Dermis blood vessel endothelial cell (primary cell): ENCODE data around the gene SPATA31D3. TPM values are rescaled to one million over a fixed set of nuclear protein-coding genes. Genes with fewer than 3 reads are reported as not detected.
"Not testable (repeated sequence)": the region's sequence is repeated elsewhere in the genome, so short reads cannot be mapped to it uniquely, and the experiment has no call there.

ENCODE experiments used
- DNase-seq: peaks from one replicate; pipeline ENCODE4 v3.0.0; 2010
- total RNA-seq: library from RNA; depleted of rRNA; stranded (reverse); fragments of >200 nt; gene quantifications from 2 replicates; pipeline ENCODE4 v1.2.3, GENCODE V29; 2014

The SPATA31D3 gene
- total RNA-seq: not detected in 2 replicates

DNA sequence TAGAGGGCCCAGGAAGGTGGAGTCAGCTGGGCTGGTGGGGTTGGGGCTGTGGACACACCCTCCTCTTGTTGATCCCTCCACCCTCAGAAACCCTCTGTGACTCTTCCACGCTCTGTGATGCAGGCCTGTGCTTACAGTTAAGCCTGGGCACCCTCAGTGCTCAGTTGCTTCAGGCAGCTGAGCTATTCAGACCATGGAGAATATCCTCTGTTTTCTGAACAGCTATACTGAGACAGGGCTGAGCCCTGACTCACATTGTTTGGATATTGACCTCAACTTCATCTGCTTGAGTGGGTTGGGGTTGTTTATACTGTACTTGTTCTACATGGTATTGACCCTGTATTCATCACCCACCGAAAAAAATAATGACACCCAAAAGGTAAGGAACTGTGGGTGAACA is at the start of gene SPATA31D3:
SPATA31D3 (plus strand) TSS at position 108 of the 400 bp plus-strand sequence; CDS start at position 194, 86 bp downstream.
- DNase-seq: not testable (repeated sequence)

DNA sequence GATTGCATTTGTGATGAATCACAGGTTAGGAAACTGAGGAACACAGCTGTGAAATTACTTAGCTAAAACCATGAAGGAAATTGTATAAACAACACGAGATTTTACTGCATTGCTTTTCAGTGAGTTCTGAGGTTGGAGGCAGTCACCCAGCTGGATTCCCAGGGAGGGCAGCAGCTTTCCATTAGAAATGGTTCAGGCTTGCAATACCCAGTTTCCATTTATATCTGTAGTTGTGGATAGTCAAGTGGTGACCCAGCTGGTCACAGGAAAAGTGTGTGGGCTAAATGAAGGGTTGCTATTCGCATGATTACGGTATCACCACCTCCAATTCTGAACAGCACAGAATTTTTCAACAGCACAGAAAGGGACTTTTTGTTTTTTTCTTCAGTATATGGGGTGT is 49.4 kb upstream of the SPATA31D3 start:
- no peak for DNase-seq

DNA sequence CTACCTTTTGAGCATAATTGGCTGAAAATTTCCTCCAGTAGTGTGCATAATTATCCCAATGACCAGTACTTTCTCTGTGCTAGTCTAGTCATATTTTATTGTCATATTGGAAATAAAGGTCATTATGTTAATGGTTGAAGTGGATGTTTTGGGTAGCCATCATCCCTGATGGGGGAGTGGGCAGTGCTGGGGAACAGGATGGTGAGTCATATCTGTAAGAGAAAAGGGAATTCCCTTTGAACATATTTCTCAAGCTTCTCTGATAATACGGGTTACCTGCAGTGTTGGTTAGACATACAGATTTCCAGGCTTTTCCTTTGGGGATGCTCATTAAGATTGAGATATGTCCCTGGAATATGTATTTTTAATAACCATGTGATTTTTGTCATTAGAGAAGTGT is 48.4 kb upstream of the SPATA31D3 start:
- DNase-seq: no peak

DNA sequence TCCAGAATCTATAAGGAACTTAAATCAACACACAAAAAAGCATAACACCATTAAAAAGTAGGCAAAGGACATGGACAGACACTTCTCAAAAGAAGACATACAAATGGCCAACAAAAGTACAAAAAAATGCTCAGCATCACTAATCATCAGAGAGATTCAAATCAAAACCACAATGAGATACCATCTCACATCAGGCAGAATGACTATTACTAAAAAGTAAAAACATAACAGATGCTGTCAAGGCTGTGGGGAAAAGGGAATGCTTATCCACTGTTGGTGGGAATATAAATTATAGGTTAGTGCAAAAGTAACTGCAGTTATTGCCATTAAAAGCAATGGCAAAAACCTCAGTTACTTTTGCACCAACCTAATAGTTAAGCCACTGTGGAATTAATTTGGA is 47.2 kb upstream of the SPATA31D3 start:
- no peak for DNase-seq

DNA sequence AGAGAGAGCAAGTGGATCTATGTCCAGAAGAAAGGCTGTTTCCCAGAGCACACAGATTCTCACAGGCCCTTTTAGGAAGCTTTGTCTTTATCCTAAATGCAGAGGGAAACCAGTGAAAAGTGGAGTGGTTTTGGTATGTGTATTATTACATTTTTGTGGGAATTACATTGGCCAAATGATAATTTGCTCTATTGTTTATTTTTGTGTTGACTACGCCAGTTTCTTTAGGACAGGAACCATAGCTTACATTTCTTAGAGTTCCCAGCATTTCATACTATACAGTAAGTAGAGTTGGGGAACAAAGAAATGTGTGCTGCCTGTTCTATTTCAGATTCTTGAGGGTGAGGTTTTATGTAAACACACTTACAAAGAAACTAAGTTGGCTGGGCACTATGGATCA is 44.4 kb upstream of the SPATA31D3 start:
- no peak for DNase-seq

DNA sequence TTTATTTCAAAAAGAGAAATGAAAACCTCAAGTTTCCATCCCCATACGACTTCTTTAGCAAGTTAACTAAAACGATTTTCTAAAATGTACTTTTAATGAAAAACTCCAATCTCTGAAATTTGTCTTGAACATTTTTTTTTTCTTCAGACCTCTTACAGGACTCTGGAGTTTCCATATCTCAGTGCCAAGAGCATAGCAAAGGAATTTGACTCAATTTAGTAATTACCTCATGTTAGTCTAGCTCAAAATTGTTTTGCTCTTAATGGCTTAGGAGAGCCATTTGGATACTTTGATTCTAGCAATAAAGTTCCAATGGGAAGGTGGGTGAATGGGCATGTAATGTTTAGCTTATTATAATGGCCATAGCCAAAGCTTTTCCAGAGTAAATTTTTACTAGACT is 41.1 kb upstream of the SPATA31D3 start:
- DNase-seq: no peak

DNA sequence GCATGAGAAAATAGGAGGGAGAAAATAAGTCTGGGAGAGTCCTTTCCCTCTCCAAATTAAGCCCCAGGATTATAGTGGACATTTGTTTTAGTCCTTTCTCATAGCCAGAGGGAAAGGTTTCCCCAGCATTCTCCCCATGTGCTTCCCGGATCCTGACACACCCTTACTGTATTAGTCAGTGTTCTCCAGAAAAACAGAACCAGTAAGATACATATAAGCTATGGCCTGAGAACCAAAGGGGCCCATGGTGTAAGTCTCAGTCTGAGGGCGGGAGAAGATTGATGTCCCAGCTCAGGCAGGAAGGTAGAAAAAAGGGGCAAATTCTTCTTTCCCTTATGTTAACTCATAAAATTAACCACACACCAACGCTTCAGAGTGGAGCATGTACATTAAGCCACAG is 40.7 kb upstream of the SPATA31D3 start:
- DNase-seq: no peak

DNA sequence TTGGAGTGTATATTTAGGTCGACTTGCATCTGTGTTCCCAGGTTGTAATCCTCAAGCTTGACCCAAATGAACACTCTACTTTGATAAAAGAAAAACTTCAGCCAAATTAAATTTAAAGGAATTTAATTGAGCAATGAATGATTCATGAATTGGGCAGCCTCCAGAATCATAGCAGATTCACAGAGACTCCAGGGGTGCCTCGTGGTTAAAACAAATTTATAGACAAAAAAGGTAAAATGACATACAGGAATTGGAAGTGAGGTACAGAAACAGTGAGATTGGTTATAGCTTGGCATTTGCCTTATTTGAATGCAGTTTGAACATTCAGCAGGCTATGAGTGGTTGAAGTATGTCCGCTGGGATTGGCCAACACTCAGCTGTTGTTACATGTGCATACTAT is 36.6 kb upstream of the SPATA31D3 start:
- DNase-seq: no peak

DNA sequence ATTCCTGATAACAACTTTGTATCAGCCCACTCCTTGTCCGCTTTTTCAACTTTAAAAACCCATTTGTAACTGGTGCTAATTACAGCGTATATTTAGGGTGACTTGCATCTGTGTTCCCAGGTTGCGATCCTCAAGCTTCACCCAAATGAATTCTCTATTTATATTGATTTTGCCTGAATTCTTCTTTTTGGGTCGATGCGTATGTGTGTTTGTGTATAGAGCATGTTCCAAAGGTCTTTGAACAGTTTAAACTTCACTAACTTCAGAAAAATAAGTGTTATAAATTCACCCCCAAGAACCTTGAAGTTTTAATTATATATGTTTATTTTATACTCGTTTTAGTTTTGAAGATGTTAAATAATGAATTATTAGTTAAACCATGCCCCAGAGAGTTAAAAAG is 31.2 kb upstream of the SPATA31D3 start:
- no peak for DNase-seq

DNA sequence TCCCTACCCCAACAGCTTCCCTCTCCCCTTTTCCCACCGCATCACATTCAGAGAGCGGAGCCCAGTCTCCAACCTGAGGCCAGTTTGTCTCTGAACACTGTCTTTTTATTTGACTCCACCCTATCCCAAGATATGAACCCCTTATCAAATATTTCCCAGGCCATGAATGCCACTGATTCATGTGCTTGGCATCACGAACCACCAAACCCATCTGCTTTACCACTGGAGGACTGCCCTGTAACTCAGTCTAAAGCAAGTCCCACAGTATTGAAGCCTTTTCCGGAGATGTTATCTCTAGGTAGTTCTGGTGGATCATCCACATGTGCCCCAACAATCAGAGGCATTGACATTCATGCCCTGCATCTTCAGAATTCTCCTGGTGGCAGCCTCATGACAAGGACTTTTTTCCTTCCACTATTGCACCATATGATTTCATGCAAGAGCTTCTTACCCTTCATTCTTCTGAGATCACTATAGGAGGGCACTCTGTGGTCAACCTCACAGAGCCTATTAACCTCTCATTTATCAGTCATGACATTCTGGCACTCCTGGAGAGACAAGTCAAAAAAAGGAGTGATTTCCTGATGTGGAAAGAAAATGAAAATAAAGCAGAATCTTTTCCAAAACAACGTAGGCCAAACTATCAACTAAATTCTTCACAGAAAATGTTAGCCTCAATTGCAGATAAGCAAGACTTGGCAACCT is 27.3 kb upstream of the SPATA31D3 start:
- no peak for DNase-seq

DNA sequence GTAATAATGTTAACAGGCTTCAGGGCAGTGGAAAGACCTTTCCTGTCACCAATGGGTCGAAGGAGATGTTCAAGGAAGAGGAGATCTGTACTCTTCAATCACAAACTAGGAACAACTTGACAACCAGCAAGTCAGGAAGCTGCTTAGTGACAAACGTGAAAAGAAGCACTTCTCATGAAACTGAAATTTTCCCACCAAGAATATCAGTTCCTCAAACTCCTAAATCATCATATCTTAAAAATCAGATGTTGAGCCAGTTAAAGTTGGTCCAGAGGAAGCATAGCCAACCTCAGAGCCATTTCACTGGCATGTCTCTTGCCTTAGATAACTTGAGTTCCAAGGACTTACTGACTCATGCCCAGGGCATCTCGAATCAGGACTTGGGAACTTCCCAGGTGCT is 24.8 kb upstream of the SPATA31D3 start:
- DNase-seq: not testable (repeated sequence)

DNA sequence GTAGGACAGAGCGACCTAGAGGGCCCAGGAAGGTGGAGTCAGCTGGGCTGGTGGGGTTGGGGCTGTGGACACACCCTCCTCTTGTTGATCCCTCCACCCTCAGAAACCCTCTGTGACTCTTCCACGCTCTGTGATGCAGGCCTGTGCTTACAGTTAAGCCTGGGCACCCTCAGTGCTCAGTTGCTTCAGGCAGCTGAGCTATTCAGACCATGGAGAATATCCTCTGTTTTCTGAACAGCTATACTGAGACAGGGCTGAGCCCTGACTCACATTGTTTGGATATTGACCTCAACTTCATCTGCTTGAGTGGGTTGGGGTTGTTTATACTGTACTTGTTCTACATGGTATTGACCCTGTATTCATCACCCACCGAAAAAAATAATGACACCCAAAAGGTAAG is 15.0 kb upstream of the SPATA31D3 start, which contains the start of gene SPATA31D4:
SPATA31D4 (plus strand) TSS at position 124 of the 400 bp plus-strand sequence; CDS start at position 210, 86 bp downstream.
- DNase-seq: not testable (repeated sequence)

DNA sequence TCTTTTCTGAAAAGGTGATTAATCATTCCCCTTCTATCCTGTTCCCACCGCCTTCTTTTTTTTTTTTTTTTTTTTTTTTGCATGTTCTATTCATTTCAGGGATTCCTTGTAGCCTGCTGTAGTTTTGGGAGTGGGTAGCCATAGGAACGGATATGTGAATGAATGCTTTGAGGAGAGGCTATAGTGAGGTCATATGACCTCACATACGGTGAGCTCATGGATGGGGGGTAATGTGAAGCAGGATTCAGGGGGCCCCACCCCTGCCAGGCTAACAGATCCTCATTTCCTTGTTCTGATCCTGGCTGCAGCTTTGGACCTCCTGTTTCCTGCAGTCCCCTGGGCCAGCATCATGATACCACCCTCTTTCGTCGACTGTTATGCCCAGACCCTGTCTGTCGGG is 13.2 kb upstream of the SPATA31D3 start:
- DNase-seq: not testable (repeated sequence)

DNA sequence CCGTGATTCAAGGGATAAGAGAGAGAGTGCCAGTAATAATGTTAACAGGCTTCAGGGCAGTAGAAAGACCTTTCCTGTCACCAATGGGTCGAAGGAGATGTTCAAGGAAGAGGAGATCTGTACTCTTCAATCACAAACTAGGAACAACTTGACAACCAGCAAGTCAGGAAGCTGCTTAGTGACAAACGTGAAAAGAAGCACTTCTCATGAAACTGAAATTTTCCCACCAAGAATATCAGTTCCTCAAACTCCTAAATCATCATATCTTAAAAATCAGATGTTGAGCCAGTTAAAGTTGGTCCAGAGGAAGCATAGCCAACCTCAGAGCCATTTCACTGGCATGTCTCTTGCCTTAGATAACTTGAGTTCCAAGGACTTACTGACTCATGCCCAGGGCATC is 9.8 kb upstream of the SPATA31D3 start:
- DNase-seq: not testable (repeated sequence)

DNA sequence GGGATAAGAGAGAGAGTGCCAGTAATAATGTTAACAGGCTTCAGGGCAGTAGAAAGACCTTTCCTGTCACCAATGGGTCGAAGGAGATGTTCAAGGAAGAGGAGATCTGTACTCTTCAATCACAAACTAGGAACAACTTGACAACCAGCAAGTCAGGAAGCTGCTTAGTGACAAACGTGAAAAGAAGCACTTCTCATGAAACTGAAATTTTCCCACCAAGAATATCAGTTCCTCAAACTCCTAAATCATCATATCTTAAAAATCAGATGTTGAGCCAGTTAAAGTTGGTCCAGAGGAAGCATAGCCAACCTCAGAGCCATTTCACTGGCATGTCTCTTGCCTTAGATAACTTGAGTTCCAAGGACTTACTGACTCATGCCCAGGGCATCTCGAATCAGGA is 5.3 kb downstream of the SPATA31D3 start:
- DNase-seq: not testable (repeated sequence)

DNA sequence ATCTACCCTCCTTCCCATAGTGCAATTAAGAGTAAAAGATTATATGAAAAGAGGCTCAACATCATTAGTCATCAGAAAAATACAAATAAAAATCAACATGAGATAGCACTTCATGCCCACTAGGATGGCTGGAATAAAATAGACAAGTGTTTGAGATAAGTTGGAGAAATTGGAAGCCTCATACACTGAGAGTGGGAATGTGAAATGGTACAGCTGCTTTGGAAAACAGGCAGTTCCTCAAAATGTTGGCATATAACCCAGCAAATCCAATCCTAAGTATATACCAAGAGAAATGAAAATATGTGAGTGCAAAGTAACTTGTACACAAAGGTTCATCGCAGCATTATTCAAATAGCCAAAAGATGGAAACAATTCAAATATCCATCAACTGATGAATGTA is 9.8 kb downstream of the SPATA31D3 start:
- DNase-seq: no peak

DNA sequence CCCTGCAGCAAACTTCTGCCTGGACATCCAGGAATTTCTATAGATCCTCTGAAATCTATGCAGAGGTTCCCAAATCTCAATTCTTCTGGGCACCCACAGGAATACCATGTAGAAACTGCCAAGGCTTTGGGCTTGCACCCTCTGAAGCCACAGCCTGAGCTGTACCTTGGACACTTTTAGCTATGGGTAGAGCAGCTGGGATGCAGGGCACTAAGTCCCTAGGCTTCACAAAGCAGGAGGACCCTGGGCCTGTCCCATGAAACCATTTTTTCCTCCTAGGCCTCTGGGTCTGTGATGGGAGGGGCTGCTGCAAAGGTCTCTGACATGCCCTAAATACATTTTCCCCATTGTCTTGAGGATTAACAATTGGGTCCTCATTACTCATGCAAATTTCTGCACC is 12.3 kb downstream of the SPATA31D3 start:
- DNase-seq: no peak

DNA sequence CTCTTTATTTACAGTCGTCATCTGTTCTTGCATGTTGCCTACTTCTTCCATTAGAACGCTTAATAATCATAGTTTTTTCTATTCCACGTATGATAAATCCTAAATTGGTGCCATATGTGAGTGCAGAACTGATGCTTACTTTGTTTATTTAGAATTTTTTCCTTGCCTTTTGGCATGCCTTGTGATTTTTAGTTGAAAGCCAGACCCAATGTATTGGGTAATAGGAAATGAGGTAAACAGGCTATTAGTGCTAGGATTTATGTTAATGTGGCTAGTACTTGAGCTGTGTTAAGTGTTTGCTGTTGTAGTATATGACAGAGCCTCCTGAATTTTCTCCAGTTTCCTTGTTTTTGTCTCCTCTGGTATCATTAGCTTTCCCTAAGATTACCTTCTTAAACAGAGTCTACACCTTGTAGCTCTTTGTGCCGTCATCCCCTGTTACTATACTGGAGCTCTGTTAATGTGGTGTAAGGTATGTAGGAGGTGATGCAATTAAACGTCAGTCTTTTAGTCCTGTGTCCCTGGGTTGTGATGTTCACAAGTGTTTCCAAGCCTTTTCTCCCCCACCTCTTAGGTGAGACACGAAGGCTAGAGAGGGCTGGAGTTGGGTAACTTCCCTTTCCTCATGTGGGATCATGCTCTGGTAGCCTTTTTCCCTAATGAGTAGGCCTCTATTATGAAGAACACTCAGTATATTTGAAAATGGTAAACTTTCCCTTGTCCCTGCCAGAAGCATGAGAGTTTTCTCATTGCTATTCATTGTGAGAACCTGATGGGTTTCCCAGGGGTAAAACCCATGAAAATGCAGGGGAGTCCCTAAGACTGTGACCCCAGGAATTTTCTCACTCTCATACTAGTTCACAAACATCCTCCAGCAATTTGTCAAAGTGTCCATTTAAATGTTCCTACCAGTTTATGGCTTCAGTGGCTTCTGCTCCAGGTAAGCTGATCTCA is 21.2 kb downstream of the SPATA31D3 start:
- no peak for DNase-seq

DNA sequence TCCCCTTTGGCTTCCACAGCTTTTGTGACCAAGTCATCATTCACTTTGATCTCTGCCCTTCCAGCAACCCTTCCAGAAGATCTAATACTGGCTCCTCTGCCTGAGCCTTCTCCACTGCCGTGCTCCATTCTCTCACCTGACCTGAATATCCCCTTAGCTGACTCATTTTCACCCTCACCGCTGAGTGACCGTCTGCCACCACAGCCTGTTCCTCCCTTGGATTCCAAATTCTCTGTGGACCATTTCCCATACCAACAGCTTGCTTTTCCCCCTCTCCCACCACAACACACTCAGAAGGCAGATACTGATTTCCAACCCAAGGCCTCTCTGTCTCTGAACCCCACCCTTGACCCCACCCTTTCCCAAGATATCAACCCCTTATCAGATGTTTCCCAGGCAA is 24.7 kb downstream of the SPATA31D3 start:
- no peak for DNase-seq

DNA sequence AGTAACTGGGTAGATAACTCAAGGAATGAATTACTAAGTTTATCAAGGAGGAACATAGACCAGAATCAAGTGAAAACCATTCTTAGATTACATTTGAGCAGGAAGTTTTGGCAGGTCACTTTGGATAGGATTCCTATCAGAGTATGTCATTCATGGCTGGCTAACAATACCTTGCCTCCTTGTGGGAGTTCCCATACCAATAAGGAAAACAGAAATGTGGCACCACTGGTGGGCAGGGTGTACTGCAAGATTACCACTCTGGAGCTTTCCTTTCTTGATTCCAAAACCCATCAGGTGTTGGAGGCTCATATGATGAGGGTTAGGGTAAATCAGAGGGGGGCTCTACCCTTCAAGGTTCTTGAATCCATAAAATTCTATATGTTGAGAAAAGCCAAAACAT is 26.7 kb downstream of the SPATA31D3 start:
- no peak for DNase-seq

DNA sequence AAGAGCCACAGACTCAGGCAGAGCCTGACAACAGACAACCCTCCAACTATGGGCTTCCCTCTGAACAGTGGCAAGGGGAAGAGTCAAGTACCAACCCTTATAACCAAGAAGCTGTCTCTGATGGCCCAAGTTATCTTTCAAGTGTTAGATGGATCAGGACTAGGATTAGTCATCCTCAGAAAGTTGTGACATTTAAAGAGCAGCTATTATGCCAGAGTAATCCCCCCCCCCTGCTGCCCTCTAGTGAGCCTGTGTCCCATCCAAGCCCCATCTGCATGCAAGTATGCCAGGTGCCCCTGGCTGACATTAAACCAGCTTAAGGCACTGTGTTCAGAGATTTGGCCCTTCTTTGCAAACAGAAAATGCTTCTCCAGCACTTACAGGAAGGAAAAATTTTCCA is 28.4 kb downstream of the SPATA31D3 start:
- DNase-seq: no peak

DNA sequence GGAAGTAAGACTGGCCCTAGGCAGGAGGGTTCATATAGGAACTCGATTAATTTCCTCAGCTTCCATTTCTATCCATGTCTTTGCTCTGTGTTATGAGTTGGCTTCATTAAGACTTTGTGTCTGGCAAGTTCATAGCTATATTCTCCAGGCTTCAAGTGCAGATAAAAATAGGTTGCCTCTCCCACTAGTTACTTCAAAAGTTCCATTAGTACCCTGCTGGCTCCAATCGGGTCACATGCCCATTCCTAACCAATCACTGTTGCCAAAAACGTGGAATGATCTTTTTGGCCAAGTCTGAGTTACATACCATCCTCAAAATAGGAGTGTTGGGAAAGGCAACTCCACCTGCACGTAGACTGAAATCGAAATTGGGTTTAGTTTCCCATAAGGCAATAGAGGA is 31.5 kb downstream of the SPATA31D3 start:
- DNase-seq: no peak

DNA sequence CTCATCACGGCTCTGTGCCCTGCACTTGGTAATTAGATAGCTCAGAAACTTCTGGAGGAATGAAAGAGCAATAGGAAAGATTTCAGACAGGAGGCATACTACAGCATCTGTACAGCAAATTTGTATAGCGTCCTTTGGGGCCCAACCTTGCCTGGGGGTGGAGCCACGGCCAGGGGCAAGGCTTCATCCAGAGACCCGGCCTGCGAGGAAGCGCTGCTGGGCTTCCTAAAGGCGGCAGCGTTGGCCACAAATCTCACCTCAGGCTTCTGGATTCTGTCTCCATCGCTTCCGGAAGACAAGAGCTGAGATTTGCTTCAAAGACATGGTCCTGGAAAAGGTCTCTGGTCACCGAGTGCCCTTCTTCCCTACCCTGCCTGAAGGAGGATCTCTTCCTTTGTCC is 33.1 kb downstream of the SPATA31D3 start:
- no peak for DNase-seq

DNA sequence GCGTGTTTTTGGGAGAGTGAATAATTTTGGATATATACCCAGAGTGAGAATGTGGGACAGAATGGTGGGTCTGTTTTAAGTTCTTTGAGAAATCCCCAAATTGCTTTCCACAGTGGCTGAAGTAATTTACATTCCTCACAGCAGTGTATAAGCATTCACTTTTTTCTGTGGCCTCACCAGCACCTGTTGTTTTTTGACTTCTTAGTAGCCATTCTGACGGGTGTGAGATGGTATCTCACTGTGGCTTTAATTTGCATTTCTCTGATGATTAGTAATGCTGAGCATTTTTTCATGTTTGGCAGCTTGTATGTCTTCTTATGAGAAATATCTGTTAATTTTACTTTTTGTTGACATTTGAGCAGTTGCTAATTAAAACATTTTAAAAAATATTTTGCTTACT is 35.9 kb downstream of the SPATA31D3 start:
- DNase-seq: no peak
